Subcutaneous abdominal adipose tissue (tissue), 5 donors: ENCODE results near the gene AGBL1.

ENCODE experiments used
- H3K27ac ChIP-seq: one replicate; pipeline ENCODE4 v1.7.0; 2013; ENCODE audit warnings: low read depth, mild to moderate bottlenecking, inconsistent platforms, low read length, moderate library complexity
- H3K27me3 ChIP-seq, 5 donors: one replicate each; pipeline ENCODE4 v1.7.0; 2013; ENCODE audit warnings: low read length in 5 of 5, inconsistent platforms in 1 of 5; ENCODE audit not compliant: control insufficient read depth in 5 of 5, insufficient read depth in 4 of 5
- H3K36me3 ChIP-seq, 5 donors: one replicate each; pipeline ENCODE4 v1.7.0; 2013; ENCODE audit warnings: low read length in 5 of 5; ENCODE audit not compliant: control insufficient read depth in 5 of 5, insufficient read depth in 5 of 5
- H3K4me1 ChIP-seq, 5 donors: one replicate each; pipeline ENCODE4 v1.7.0; 2013; ENCODE audit warnings: low read length in 5 of 5, mild to moderate bottlenecking in 3 of 5, moderate library complexity in 1 of 5; ENCODE audit not compliant: control insufficient read depth in 5 of 5, insufficient read depth in 5 of 5
- H3K4me3 ChIP-seq, 5 donors: one replicate each; pipeline ENCODE4 v1.7.0; 2013; ENCODE audit warnings: low read length in 5 of 5, low read depth in 1 of 5
- H3K9ac ChIP-seq, 5 donors: one replicate each; pipeline ENCODE4 v1.7.0; 2013; ENCODE audit warnings: low read length in 5 of 5, mild to moderate bottlenecking in 4 of 5, moderate library complexity in 3 of 5
- H3K9me3 ChIP-seq, 5 donors: one replicate each; pipeline ENCODE4 v1.7.0; 2013; ENCODE audit warnings: low read length in 5 of 5; ENCODE audit not compliant: control insufficient read depth in 5 of 5
- donor health status: healthy.
- donor health status: healthy.
- donor health status: healthy.
- donor health status: healthy.
- donor health status: healthy.

AGBL1 gene

DNA sequence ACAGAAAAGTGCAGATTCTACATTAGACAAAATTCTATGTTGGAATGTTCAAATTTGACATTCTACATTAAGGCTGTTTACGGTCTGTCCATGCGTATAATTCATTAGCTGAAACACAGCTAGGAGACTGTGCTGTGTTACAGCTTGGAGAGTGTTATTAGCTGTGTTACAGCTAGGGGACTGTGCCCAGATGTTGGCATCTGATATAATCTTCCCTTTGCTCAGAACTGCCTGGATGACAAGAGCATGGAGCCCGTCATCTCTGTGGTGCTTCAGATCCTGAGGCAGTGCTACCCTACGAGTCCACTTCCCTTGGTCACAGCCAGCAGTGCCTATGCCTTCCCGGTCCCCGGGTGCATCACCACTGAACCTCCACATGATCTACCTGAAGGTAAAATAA, 177.0 kb downstream of the AGBL1 start:
- Histone ChIP-seq H3K4me1 (no peaks in the 10 kb centered on the region), H3K9ac (no peak overlapping the region), H3K4me3 (no peak overlapping the region), H3K27me3 (no peaks in the 10 kb centered on the region), H3K9me3 (peaks cover 0 to 4% (median 0%) of the 10 kb centered on the region in 5 donors), H3K27ac (no peak overlapping the region), H3K36me3 (no peaks in the 10 kb centered on the region)

DNA sequence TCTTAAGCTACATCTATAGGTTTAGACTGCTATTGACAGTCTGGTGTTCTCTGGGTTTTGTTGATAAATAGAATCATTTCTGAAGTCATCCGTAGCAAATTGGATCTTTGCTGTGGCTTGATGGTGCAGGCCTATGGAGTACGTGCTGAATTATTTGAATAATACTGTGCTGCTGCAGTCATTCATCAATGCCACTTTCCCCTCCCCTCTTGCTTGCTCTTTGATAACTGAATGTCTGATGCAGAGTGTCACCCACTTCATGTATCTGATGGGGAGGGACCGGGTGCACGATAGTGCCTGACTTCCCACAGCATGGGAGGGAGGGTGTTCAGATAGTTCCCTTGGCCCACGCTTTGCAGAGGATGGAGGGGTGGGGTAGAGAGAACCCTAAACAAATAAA, 179.9 kb downstream of the AGBL1 start:
- H3K36me3 ChIP-seq = no peaks in the 10 kb centered on the region
- H3K4me3 ChIP-seq = no peak overlapping the region
- no peaks in the 10 kb centered on the region for H3K4me1 ChIP-seq
- H3K9ac ChIP-seq = no peak overlapping the region
- H3K27me3 ChIP-seq = no peaks in the 10 kb centered on the region
- peaks cover 0 to 4% (median 0%) of the 10 kb centered on the region in 5 donors for H3K9me3 ChIP-seq
- no peak overlapping the region for H3K27ac ChIP-seq

DNA sequence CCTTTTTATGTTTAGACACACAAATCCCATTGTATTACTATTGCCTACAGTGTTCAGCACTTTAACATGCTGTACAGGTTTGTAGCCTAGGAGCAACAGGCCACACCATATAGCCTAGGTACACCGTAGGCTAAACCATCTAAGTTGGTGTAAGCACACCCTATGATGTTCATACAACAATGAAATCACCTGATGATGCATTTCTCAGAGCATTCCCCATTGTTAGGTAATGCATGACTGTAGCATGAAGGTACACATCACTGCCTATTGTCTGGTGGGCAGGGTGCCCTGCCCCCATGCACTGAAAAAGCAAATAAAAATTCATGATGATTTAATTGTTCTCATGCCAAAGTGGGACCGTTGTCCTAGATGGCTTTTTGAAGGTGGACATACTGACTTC, 183.6 kb downstream of the AGBL1 start:
- peaks cover 0 to 4% (median 0%) of the 10 kb centered on the region in 5 donors for H3K9me3 ChIP-seq
- H3K9ac ChIP-seq = no peak overlapping the region
- no peaks in the 10 kb centered on the region for H3K4me1 ChIP-seq
- no peaks in the 10 kb centered on the region for H3K36me3 ChIP-seq
- H3K4me3 ChIP-seq = no peak overlapping the region
- no peak overlapping the region for H3K27ac ChIP-seq
- H3K27me3 ChIP-seq = no peaks in the 10 kb centered on the region

DNA sequence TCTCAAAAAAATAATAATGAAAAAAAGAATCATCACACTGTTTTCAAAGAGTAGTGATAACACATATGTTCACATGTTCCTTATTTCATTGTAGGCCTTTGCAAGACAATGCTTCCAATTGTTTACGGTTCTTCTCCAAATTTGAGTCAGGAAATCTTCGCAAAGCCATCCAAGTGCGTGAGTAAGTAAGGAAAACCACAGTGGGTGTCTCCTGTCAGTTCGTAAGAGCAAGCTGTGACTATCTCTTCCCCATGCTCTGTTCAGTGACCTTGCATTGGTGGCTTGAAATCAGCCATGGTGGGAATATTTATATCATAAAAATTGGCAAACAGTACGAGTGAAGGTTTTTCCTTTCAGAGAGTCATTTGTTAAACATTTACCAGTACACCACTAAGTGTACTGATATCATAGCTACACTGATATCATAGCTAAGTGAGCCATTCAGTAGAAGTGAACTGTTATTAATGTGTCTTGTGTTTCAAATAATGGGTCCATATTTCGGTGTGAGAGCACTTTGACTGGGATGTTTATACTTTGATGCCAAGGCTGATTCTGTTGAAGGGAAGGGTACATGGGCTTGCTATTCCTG, 187.3 kb downstream of the AGBL1 start:
- H3K9ac ChIP-seq = no peak overlapping the region
- H3K4me1 ChIP-seq = no peaks in the 10 kb centered on the region
- peaks cover 0 to 3% (median 0%) of the 10 kb centered on the region in 5 donors for H3K9me3 ChIP-seq
- no peaks in the 10 kb centered on the region for H3K27me3 ChIP-seq
- H3K4me3 ChIP-seq = no peak overlapping the region
- H3K36me3 ChIP-seq = no peaks in the 10 kb centered on the region
- H3K27ac ChIP-seq = no peak overlapping the region

DNA sequence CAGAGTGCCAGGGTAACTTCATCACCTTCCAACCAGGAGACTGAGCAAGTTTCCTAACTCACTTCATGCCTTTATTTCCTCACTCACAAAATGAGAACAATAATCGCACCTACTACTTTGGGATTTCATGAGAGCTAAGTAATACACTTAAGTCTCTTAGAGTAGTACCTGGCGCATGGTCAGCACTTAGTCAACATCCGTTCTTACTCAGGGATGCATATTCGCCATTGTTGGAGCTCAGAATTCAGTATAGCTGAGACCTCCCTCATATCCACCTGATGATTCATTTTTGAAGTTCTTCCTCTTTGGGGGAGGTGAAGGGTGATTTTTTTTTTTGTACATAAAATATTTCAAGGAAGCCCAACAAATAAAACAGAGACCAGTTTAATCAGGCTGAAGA, 188.2 kb downstream of the AGBL1 start:
- no peak overlapping the region for H3K4me3 ChIP-seq
- no peak overlapping the region for H3K9ac ChIP-seq
- no peak overlapping the region for H3K27ac ChIP-seq
- H3K9me3 ChIP-seq = peaks cover 0 to 3% (median 0%) of the 10 kb centered on the region in 5 donors
- no peaks in the 10 kb centered on the region for H3K36me3 ChIP-seq
- no peaks in the 10 kb centered on the region for H3K27me3 ChIP-seq
- H3K4me1 ChIP-seq = no peaks in the 10 kb centered on the region

DNA sequence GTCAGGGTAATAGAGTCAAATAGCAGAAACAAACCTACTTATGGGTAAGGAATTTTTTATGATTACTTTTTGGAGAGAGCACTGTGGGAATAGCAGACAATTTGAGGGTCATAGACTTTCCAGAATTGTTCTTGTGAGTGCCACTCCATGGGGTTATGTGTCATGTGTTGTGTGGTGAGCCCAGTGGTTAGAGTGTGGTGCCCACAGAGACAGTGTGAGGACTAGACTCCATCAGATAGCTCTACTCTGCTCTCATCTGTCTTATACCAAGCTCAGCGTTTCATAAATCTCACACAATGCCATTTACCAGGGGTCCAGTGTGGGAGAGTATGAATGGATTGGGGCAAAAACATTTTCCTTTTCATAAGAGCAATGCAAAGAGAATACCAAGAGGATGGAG, 188.9 kb downstream of the AGBL1 start:
- no peak overlapping the region for H3K9ac ChIP-seq
- no peak overlapping the region for H3K4me3 ChIP-seq
- no peaks in the 10 kb centered on the region for H3K27me3 ChIP-seq
- no peaks in the 10 kb centered on the region for H3K4me1 ChIP-seq
- H3K36me3 ChIP-seq = no peaks in the 10 kb centered on the region
- H3K27ac ChIP-seq = no peak overlapping the region
- H3K9me3 ChIP-seq = peaks cover 0 to 3% (median 0%) of the 10 kb centered on the region in 5 donors

DNA sequence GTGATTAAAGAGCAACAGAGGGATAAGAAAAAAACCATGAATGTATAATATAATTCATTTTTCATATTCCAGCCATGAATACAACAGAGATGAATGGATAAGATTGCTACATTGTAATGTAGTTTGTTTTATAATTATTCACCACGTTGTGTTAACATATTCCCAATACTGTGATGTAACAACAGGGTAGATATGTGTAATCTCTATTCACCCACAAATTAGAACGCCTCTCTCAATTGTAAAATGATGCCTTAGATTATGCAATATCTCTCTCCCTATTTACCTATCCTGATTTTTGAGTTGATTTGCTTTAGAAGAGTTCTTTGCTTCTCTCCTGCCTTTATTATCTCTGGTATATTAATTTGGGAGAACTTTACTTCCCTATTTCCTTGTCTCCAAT, 193.6 kb downstream of the AGBL1 start:
- H3K4me1 ChIP-seq = no peaks in the 10 kb centered on the region
- H3K9ac ChIP-seq = no peak overlapping the region
- H3K4me3 ChIP-seq = no peak overlapping the region
- H3K36me3 ChIP-seq = no peaks in the 10 kb centered on the region
- H3K9me3 ChIP-seq = peaks cover 0 to 3% (median 0%) of the 10 kb centered on the region in 5 donors
- H3K27me3 ChIP-seq = no peaks in the 10 kb centered on the region
- H3K27ac ChIP-seq = no peak overlapping the region

DNA sequence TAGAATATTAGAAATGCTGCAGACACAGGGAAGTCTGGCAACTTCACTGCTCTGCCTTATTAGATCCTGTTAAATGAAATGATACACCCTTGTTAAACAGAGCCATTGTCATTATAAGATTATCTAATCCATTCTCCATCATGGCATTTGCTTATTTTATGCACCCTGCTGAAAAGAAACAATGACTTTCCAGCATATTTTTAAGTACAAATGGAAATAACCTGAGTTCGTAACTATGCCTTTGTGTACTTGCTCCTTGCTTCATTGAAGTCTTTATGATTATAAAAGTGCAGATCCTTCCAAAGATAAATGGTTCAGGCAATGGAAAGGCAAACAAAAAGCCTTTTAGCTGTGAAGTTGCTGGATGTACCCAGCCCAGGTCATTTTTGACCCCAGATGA, 195.7 kb downstream of the AGBL1 start:
- Histone ChIP-seq H3K9me3 (peaks cover 0 to 3% (median 0%) of the 10 kb centered on the region in 5 donors), H3K4me1 (no peaks in the 10 kb centered on the region), H3K4me3 (no peak overlapping the region), H3K9ac (no peak overlapping the region), H3K27ac (no peak overlapping the region), H3K36me3 (no peaks in the 10 kb centered on the region), H3K27me3 (no peaks in the 10 kb centered on the region)

DNA sequence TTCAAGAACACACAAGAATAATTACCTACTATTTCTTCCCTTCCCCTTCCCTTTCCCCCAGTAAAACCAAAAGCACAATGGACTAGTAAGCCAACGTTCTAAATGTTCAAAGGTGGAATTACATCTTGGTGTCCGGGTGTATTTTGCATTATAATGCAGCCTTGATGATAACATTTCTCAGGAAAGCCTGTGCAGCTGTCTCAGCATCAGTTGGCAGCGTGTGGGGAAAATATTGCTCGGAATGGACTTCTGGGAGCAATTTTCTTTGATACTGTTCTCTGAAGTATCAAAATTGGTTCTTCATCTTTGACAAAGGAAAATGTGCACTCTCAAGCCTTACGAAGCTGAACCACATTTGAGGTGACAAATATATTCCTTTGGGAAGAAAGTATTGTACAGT, 198.9 kb downstream of the AGBL1 start:
- no peaks in the 10 kb centered on the region for H3K4me1 ChIP-seq

DNA sequence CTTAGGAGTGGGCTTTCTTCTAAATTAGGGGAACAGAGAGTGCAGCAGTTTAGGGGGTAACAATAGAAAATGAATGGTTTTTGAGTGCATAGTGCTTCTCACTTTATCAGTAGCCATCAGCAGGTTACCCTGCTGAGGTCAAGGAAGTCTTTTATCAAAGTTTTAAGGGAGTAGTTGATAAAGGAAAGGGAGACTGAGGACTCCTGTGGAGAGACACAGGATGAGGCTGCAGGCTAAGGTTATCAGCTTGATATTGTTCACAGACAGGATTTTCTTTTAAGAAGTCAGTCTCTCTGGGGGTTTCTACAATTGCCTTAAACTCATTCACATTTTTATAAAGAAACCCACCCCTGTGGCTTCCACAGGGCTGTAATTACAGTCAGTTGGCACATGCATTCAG, 205.0 kb downstream of the AGBL1 start:
- peaks cover 0 to 3% (median 0%) of the 10 kb centered on the region in 5 donors for H3K9me3 ChIP-seq
- H3K4me3 ChIP-seq = no peak overlapping the region
- no peak overlapping the region for H3K27ac ChIP-seq
- H3K9ac ChIP-seq = no peak overlapping the region
- H3K27me3 ChIP-seq = peaks cover 0 to 2% (median 0%) of the 10 kb centered on the region in 5 donors
- H3K36me3 ChIP-seq = no peaks in the 10 kb centered on the region
- H3K4me1 ChIP-seq = no peaks in the 10 kb centered on the region

More for the DNA sequence above, 198.9 kb downstream of the AGBL1 start:
- H3K27ac ChIP-seq = no peak overlapping the region
- H3K9me3 ChIP-seq = no peaks in the 10 kb centered on the region
- H3K9ac ChIP-seq = no peak overlapping the region
- no peaks in the 10 kb centered on the region for H3K36me3 ChIP-seq
- no peaks in the 10 kb centered on the region for H3K27me3 ChIP-seq
- no peak overlapping the region for H3K4me3 ChIP-seq
